ENCODE measurements around the gene FRMD4A. TPM values are rescaled to one million over a fixed set of nuclear protein-coding genes. Genes with fewer than 3 reads are reported as not detected.
"Not testable (repeated sequence)": the region's sequence is repeated elsewhere in the genome, so short reads cannot be mapped to it uniquely, and the experiment has no call there.

The FRMD4A gene
- total and polyA plus RNA-seq, 8 donors = 6.9 to 25.3 (median 11.3) TPM

GRCh38 chr10:13904064-13904463 lies 426.7 kb downstream of the FRMD4A start:
- peak in 1 of 2 donors; percentile 41 for DNase-seq
- no peaks in the 10 kb centered on the region for H3K9me3 ChIP-seq
- no peaks in the 10 kb centered on the region for H3K36me3 ChIP-seq
- 68 to 71% (median 68%) methylated on average over 16 of the region's 16 CpGs for WGBS, 5 donors
- intact Hi-C loops (cut with DNase I; ENCODE audit: low total_unique reads) = no loop called here
- H3K27ac ChIP-seq = no peak overlapping the region
- H3K4me1 ChIP-seq = no peaks in the 10 kb centered on the region
- H3K4me3 ChIP-seq = no peak overlapping the region
- no peaks in the 10 kb centered on the region for H3K27me3 ChIP-seq
- no peak for TF ChIP-seq EP300 (IDR thresholded peaks at IDR 0.05)
- TF ChIP-seq POLR2AphosphoS5 (IDR thresholded peaks at IDR 0.05) = no peak
- TF ChIP-seq, protein P1, sequence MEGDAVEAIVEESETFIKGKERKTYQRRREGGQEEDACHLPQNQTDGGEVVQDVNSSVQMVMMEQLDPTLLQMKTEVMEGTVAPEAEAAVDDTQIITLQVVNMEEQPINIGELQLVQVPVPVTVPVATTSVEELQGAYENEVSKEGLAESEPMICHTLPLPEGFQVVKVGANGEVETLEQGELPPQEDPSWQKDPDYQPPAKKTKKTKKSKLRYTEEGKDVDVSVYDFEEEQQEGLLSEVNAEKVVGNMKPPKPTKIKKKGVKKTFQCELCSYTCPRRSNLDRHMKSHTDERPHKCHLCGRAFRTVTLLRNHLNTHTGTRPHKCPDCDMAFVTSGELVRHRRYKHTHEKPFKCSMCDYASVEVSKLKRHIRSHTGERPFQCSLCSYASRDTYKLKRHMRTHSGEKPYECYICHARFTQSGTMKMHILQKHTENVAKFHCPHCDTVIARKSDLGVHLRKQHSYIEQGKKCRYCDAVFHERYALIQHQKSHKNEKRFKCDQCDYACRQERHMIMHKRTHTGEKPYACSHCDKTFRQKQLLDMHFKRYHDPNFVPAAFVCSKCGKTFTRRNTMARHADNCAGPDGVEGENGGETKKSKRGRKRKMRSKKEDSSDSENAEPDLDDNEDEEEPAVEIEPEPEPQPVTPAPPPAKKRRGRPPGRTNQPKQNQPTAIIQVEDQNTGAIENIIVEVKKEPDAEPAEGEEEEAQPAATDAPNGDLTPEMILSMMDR (IDR thresholded peaks at IDR 0.05) = no peak
- TF ChIP-seq POLR2A (IDR thresholded peaks at IDR 0.05) = no peak

- H3K4me3 ChIP-seq = no peak overlapping the region
- intact Hi-C loops (cut with DNase I; ENCODE audit: low total_unique reads) = no loop called here
- DNase-seq = no peak
- H3K9me3 ChIP-seq = no peaks in the 10 kb centered on the region
- no peak for TF ChIP-seq POLR2A (IDR thresholded peaks at IDR 0.05)
- TF ChIP-seq, protein P1 (IDR thresholded peaks at IDR 0.05) = no peak
- TF ChIP-seq EP300 (IDR thresholded peaks at IDR 0.05) = no peak
- H3K27ac ChIP-seq = no peak overlapping the region
- no peaks in the 10 kb centered on the region for H3K27me3 ChIP-seq
- no peaks in the 10 kb centered on the region for H3K36me3 ChIP-seq
- no peaks in the 10 kb centered on the region for H3K4me1 ChIP-seq
- WGBS, 5 donors = 68 to 80% (median 71%) methylated on average over 6 of the region's 6 CpGs
These were observed 427.7 kb downstream of the FRMD4A start for GRCh38 chr10:13902868-13903587.

DNA sequence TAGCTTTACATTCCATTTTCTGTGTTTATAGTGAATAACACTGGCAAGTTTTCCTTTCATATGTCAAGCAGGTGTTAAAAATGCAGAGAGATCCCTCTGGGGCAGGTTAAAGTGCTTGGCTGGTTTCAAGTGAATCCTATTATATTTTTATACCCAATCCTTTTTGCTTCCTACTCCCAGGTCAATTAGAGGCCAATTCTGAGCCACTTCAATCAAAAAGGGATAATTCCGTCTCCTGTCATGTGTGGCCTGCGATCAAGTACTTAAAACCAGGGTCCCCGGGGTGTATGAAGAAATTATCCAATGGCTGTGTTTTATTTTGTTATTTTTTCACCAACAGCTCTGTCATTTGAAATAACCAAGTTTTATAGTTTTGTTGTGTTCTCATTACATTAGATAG lies 430.8 kb downstream of the FRMD4A start:
- WGBS, 5 donors = 81 to 94% (median 92%) methylated on average over 3 of the region's 3 CpGs
- Histone ChIP-seq H3K27me3 (peaks cover 0 to under 1% (median 0%) of the 10 kb centered on the region in 3 donors), H3K36me3 (no peaks in the 10 kb centered on the region), H3K4me1 (no peaks in the 10 kb centered on the region), H3K4me3 (no peak overlapping the region), H3K27ac (no peak overlapping the region), H3K9me3 (no peaks in the 10 kb centered on the region)
- TF ChIP-seq POLR2A (IDR thresholded peaks at IDR 0.05) = no peak
- no peak for TF ChIP-seq EP300 (IDR thresholded peaks at IDR 0.05)
- no peak for TF ChIP-seq POLR2AphosphoS5 (IDR thresholded peaks at IDR 0.05)
- TF ChIP-seq, protein P1 (IDR thresholded peaks at IDR 0.05) = no peak
- intact Hi-C loops (cut with DNase I; ENCODE audit: low total_unique reads) = no loop called here
- no peak for DNase-seq

- DNase-seq; H3K27ac ChIP-seq; intact Hi-C loops (cut with DNase I; ENCODE audit: low total_unique reads); H3K36me3 ChIP-seq; H3K4me3 ChIP-seq; H3K9me3 ChIP-seq: not testable (repeated sequence)
- Histone ChIP-seq H3K4me1 (peaks cover 0 to 12% (median 6%) of the 10 kb centered on the region in 4 donors), H3K27me3 (peaks cover 0 to 37% (median 9%) of the 10 kb centered on the region in 3 donors)
- 85 to 100% (median 94%) methylated on average over 1 of the region's 1 CpG for WGBS, 5 donors
These were observed 434.6 kb downstream of the FRMD4A start for GRCh38 chr10:13896146-13896545.

DNA sequence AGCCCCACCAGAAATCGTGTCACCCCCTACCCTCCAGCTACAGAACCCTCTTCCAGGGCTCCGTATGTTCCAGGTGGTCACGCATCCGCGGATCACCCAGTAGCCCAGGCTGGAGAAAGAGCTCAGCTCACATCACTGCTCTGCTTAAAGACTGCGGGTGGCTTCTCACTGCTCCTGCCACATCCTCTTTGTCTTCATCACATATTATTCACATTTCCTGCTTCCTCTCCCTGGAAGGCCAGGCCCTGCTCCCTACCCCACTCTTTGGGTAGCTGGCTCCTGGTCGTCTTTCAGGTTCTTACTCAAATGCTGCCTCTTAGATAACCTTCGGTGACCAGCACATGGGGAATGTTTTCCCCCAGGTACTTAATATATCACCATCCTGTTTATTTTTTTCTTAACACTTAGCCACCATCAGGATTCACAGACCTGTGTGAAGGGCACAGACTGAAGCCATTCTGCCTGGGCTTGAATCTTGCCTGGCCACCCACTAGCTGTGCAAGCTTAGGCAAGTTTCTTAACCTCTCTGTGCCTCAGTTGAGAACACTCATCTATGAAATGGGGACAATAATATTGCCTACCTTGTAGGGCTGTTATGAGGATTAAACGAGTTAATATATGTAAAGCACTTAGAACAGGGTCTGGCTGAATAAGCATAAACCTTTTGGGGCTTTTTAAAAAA lies 436.2 kb downstream of the FRMD4A start:
- 57 to 68% (median 64%) methylated on average over 9 of the region's 9 CpGs for WGBS, 5 donors
- Histone ChIP-seq H3K27ac (no peak overlapping the region), H3K4me3 (no peak overlapping the region), H3K27me3 (peaks cover 0 to 50% (median 22%) of the 10 kb centered on the region in 3 donors), H3K4me1 (peaks cover 0 to 24% (median 15%) of the 10 kb centered on the region in 4 donors), H3K9me3 (no peaks in the 10 kb centered on the region), H3K36me3 (no peaks in the 10 kb centered on the region)
- TF ChIP-seq EP300 (IDR thresholded peaks at IDR 0.05) (no peak), POLR2A (IDR thresholded peaks at IDR 0.05) (no peak), POLR2AphosphoS5 (IDR thresholded peaks at IDR 0.05) (no peak)
- TF ChIP-seq, protein P1 (IDR thresholded peaks at IDR 0.05) = no peak
- DNase-seq = no peak
- intact Hi-C loops (cut with DNase I; ENCODE audit: low total_unique reads) = no loop called here

Measured in stomach (tissue), 9 donors.